Measurements from ENCODE around the gene HAAO.

The HAAO gene

GRCh38 chr2:42792087-42792582 is 248 bp downstream of the HAAO start:
- peak; percentile 46 for DNase-seq

GRCh38 chr2:42791606-42792005 is 777 bp downstream of the HAAO start:
- DNase-seq: no peak

DNA sequence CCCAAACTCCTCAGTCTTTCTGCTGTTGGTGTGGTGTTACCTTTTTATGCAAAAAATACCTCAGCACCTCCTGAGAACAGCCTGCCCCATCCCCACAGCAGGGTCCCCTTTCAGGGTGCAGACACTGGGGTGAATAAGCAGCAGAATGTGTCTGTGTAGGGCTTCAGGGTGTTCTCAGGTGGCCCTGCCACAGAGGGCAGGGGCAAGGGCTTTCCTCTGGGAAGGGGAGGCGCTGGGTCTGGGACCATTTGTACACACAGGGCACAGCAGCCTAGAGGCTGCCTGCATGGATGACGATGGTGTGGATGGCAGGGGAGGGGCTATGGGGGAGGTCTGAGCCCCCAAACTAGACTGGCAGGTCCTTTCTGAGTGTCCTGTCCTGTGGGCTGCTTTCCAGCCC is 2.6 kb downstream of the HAAO start:
- no peak for DNase-seq

GRCh38 chr2:42788882-42789281 is 3.5 kb downstream of the HAAO start:
- no peak for DNase-seq

DNA sequence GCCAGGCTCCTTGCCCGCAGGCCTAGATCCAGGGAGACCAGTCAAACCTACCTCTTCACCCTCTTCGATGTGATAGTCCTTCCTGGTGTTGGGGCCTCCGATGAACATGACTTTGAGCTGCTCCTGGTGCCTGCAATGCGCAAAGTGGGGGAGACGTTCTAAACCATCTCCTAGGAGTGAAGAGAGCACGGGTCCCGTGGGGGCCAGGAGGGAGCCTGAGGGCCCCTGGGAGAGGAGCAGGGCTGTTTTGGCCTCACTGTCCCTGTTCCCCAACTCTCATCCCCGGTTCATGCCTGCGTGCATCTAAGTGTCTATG is 3.9 kb downstream of the HAAO start:
- DNase-seq: no peak

DNA sequence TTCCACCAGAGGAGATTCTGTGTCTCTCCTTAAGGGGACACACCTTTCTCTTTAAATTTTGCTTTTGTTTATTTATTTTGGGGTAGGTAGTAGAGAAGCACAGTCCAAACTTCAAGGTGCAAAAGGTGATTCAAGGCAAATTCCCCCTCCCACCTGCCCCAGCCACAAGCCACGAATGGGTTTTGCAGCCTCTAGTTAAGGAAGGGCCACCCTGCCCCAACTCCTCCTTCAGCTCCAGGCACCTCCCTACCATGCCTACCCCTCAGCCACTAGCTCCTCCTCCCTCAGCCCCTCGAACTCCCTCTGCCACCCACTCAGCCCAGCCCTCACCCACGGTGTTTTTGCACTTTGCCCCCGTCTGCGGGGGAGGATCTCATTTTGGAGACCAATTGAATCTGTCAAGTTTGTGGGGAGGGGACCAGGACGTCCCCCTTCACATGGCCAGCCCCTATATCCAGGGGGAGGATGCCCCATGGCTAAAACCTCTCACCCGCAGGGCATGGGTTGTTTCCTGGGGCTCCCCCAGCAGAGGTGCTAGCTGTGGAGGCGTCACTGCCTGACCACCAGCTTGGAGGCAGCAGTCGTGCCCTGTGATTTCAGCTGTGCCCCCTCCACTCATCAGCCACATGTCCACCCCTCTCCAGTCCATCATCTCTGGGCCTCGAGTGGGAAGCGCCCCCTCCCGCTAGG is 4.5 kb downstream of the HAAO start:
- DNase-seq: no peak

GRCh38 chr2:42787424-42787787 is 5.0 kb downstream of the HAAO start:
- no peak for DNase-seq

- DNase-seq: no peak
These were observed 5.6 kb downstream of the HAAO start for GRCh38 chr2:42786561-42787345.

GRCh38 chr2:42784204-42784880 is 8.0 kb downstream of the HAAO start:
- DNase-seq: no peak

GRCh38 chr2:42783511-42783910 is 8.9 kb downstream of the HAAO start:
- DNase-seq: no peak

- no peak for DNase-seq
These were observed 11.2 kb downstream of the HAAO start for GRCh38 chr2:42781181-42781580.

- no peak for DNase-seq
These were observed 14.2 kb downstream of the HAAO start for GRCh38 chr2:42777883-42778805.

- no peak for DNase-seq
These were observed 16.6 kb downstream of the HAAO start for GRCh38 chr2:42775810-42776209.

DNA sequence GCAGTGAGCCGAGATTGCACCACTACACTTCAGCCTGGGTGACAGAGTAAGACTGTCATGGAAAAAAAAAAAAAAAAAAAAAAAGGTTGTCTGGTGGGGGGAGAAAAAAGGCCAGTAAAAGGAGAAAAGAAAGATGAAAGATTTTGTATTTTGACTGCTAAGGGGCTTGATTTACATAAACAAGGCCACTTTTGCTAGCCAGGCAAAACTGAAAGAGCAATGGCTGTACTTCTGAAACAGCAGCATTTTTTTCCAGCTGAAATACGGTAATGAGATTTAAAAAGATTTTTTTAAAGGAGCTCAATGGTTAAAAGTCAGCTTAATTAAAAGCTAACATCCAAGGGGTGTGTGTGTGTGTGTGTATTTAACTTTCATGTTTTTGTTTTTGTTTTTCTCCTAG is 17.2 kb downstream of the HAAO start:
- DNase-seq: no peak

GRCh38 chr2:42771546-42772153 is 20.7 kb downstream of the HAAO start:
- DNase-seq: no peak

GRCh38 chr2:42770288-42771131 is 21.9 kb downstream of the HAAO start:
- DNase-seq: no peak

DNA sequence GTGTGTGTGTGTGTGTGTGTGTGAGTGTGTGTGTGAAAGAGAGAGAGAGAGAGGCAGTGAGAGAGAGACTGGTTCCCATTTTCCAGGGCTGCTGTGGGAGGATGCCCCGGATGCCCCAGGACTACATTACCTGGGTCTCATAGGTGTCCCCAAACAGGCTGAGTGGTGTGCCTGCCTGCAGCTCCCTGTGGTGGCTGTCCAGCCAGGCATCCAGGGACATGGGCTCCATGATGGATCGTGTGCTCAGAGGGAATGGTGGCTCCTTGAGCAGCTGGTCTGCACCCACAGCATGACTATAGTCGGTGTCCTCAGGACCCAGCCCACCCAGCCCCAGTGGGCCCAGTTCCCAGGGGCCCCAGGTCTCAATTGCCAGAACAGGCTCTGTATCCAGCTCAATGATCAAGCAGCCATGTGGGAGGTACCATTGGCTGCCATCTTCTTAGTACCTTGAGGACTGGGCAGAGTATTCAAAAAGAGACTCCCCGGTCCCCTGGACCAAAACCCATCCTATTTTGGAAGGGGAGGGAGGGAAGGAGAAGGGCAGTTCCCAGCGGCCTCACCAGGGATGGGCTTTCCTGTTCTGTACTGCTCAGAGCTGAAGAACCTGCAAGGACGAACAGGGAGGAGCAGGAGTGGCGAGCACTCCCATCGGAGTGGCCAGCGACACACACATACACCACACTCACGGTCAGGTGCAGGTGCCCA is 22.6 kb downstream of the HAAO start:
- no peak for DNase-seq

DNA sequence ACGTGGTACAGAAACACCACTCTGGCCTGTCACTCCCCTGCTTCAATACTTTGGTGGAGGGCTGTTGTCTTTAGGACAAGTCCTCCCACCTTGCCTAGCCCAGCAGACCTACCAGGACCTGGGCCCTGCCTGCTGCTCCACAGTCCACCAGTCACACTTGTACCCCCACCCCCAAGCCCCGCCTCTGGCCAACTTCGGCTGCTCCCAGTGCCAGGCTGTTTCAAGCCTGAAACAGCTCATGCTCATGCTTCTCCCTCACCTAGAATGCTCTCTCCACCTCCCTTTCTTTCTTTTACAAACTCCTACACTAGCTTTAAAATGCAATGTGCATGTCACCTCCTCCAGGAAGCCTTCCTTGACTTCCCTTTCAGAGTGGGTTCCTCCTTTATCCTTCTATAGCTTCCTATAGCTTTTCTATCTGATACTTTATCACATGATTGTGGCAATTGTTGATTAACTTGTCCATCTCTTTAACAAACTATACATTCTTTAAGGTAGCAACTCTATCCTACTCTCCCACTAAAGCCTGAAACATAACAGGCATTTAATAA is 23.6 kb downstream of the HAAO start:
- no peak for DNase-seq

DNA sequence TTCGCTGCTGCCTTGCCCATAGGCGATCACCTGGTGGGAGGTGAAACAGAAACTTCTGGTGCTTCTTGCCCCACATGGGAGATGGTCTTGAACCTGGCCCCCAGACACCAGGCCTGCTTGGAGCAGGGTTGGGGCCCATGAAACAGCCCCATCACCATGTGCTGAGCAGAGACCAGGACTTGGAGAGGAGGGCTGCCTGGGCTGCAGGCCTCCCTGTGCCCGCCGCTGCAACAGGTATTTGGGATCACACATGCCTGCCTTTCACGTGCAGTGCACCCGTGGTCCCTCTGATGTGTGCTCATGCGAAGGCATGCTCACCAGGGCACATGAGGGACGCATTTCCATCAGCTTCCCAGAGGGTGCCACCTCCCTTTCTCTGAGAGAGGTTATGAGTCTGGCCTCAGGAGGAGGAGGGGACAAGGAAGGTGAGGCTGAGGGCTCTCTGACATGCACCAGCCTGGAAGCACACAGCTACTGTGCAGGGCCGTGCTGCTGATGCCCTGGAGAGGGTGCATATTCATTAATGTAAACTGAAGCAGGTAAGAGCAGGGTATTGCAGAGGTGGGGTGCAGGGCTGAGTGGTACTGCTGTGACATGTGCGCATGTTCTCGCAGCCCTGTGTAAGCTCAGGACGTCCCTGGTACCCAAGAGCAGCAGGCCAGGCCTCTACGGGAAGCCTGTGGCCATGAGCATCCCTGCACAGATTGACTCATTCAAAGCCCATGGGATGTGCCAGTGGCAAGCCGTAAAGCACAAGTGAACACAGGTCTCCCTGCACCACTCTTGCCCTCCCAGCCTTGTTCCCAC is 24.3 kb downstream of the HAAO start:
- no peak for DNase-seq
